Astrocyte (in vitro differentiated cells and primary cell): ENCODE data around the gene TIGD1. TPM values are rescaled to one million over a fixed set of nuclear protein-coding genes. Genes with fewer than 3 reads are reported as not detected.

ENCODE experiments used
- total RNA-seq: library from RNA; stranded (reverse); gene quantifications from 2 replicates; pipeline ENCODE4 v1.2.1, GENCODE V29; 2021

TIGD1 gene
- total RNA-seq, 1 donor from 2014 or later = 6.5 TPM

Other genes starting within 250 kb of the TIGD1 start
- 0.32 TPM in 1 of 2 replicates, not detected in the other for gene ALPP, start 171.8 kb downstream of the TIGD1 start, total RNA-seq
- gene ALPG, start 143.7 kb downstream of the TIGD1 start, total RNA-seq = 0.19 and 0.27 TPM in 2 replicates
- gene ALPI, start 94.4 kb downstream of the TIGD1 start, total RNA-seq = not detected in 2 replicates
- gene ECEL1, start 62.7 kb downstream of the TIGD1 start, total RNA-seq = 0.14 TPM in 1 of 2 replicates, not detected in the other
- not detected in 2 replicates for gene PRSS56, start 30.2 kb downstream of the TIGD1 start, total RNA-seq
- not detected in 2 replicates for gene CHRND, start 24.4 kb downstream of the TIGD1 start, total RNA-seq
- gene CHRNG, start 10.9 kb downstream of the TIGD1 start, total RNA-seq = not detected in 2 replicates
- gene EIF4E2, start 132 bp upstream of the TIGD1 start, total RNA-seq = 112 and 113 TPM in 2 replicates
- gene EFHD1, start 83.0 kb upstream of the TIGD1 start, total RNA-seq = 15.7 and 18.8 TPM in 2 replicates
- 40.9 and 47.1 TPM in 2 replicates for gene GIGYF2, start 146.8 kb upstream of the TIGD1 start, total RNA-seq
- not detected in 2 replicates for gene KCNJ13, start 226.0 kb upstream of the TIGD1 start, total RNA-seq